ENCODE data around the gene IGDCC3.

The IGDCC3 gene

DNA sequence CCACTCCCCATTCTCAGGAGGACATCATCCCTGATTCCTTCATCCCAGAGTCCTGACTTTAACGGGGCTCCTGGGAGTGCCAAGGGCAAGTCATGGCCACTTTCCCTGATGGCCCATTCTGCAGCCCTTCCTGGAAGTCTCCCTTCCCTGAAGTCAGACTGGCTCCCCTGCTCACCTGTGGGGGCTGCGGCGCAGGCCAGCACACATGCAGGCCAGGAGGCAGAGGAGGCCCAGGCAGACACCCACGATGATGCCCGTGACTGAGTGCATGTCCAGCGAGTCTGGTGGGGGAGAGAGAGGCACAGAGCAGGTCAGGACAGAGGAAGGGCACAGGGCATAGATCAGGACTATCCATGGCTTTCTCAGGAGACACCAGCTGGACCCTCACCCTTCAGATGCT is 8.6 kb upstream of the IGDCC3 start:
- DNase-seq, result no peak

DNA sequence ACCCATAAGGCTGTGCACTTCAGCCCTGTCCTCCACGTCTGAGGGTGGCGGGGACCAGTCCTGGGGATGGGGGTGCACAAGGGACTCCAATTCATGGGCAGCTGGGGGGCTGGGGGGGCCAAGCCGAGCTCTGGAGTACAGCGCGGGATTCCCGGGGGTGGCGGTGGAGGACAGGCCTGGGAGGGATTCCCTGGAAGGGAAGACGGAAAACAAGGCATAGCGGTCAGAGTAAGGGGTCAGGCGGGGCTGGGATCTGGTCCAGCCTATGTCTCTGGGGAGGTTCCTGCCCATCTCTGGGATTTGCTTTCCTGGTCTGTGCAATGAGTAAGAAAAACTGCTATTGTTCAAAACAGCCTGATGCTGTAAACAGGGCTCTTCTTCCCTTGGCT is 8.1 kb upstream of the IGDCC3 start:
- no peak for DNase-seq

DNA sequence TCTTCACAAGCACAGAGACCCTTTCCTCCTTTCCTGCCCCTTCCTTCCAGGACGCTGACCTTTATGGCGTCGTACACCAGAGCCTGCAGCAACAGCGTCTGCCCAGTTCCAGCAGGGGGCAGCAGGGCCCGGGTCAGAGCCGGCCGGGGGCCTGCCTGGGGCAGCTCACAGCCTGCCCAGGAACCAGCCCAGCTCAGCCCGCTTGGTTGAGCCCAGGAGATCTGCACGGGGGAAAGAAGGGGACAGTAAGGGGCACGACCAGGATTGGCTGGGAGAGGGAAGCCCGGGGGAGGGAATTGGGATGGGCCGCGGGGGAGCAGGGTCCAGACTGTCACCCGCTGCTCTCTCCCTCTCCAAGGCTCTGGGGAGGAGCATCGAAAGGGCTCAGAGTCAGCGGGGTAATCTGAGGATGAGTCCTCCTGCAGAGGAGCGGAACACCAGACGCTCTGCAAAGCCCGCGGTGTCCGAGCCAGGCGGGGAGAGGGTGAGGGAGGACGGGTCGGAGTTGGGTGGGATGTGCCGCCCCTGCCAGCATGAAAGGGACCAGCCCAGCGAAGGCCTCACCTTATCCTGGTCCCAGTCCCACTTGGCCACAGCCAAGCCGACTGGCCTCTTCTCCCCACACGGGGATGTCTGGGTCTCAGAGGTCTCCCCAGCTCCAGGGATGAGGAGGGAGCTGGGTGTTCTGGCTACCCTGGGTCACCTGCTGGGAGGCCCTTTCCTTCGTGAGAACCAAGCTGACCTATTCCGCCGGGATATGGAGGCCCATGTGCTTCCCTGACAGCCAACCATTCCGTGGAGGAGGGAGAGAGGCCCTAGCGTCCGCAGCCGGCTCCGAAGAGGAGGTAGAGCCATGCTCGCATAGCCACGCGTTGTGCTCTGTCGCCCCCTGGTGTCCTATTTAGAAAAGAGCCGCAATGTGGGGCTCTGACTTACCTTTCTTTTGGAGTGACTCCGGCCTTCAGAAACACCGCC is 7.4 kb upstream of the IGDCC3 start:
- peak; percentile 63 for DNase-seq

DNA sequence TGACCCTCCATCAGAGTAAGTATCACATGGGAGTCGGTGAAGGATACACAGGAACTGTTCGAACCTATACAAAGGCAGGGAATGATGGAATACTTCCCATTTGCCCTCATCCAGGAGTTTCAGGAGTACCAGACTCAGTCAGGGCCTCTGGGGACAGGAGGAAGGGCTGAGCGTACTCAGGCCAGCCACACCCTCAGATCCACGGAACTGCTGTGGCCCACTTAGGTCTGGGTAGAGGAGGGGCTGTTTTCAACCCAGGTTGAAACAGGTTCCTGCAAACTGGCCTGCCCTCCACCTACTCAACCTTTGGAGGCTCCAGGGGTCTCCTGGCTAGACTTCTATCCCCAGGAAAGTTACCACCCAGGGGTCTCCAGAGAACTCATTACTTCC is 6.7 kb upstream of the IGDCC3 start:
- no peak for DNase-seq

DNA sequence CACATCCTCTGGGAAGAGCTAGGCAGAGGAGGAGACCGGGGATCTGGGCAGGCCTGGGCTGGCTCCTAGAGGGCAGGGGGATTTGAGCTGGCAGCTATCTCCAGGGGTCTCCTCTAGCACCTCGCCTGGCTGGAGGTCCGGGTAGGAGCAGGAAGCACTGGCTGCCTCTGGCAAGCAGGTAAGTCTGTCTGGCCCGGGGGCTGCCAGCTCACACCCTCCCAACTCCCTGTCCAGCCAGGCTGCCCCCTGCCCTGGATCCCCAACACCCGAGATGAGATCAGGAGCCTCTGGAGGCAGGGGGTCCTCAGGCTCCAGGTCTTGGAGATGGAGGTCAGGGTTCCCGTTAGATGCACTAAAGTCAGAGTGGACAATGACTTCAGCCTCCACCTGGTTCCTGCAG is 6.2 kb upstream of the IGDCC3 start:
- DNase-seq, result no peak

DNA sequence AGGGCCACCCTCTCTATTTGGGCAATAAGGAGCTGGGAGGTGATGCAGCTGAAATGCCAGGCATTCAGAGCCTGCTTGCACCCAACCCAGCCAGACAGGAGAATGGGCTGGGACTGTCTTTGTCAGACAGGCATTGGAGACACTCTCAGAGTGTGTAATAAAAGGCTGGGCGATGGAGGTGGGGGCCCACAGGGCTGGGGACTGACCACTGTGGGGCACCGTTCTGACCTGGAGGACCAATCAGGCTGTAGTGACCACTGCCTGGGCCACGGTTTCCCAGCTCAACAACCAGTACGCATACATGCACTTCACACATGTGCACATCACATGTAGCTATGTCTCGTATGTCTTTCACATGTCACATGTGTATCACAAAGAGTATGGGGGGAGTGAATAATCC is 5.7 kb upstream of the IGDCC3 start:
- DNase-seq, result no peak

DNA sequence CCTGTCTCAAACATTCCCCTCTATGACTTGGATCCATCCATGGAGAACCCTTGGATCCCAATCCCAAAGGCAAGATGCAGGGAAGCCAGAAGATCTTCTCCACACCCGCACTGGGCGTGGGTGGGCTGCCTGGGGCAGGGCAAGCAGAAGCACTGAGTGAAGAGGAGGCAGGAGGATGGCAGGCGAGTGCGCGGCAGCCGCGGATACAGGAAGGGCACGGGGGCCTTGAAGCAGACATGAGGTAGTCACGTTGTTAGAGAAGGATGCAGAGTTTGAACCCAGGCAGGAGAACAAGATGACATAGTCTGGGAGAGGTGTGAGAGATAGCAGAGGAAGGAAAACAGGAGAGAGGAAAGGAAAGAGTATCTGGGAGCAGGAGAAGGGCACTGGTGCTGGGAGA is 5.1 kb upstream of the IGDCC3 start:
- no peak for DNase-seq

DNA sequence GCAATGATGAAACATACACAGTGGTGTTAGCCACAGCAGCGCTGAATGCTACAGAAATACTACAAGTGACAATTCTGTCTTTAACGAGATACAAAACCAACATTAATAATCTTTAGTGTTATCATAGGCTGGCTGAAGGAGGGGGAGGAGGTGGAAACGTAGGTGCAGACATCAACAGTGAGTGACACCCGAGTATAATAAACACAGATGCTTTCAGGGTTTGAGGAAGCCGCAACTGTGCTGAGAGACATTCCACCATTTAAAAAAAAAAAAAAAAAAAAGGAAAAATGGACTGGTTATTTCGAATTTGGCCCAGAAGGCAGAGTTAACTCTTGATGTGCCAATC is 4.3 kb upstream of the IGDCC3 start:
- no peak for DNase-seq

DNA sequence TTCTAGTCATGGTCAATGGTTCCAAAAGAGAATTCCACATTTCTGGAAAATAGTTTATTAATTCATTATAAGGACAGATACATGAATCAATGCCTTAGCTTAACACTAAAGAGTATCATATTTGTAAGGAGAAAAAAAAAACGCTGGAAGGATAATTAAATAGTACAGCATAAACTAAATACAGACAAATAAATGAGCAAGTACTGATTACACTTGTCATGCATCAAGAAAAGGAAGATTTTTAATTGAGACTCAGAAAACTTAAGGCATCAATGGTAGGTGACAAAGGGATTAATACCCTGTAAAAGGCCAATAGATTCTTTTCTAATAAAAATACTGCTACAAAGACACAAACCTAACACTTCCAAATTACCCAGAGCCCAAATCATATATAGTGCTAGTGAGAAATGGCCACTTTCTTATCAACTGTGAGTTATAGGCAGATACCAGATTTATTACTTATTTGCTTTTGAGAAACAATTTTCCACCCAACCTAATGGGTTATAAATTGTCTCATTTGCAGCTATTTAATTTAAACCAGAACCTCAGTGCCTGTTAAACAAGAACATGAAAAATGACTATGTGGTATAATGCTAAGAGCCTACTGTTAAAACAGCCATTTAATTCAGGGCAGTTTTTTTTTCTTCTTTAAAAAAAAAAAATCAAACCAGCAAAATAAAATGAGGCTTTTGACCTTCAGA is 3.8 kb upstream of the IGDCC3 start:
- no peak for DNase-seq

DNA sequence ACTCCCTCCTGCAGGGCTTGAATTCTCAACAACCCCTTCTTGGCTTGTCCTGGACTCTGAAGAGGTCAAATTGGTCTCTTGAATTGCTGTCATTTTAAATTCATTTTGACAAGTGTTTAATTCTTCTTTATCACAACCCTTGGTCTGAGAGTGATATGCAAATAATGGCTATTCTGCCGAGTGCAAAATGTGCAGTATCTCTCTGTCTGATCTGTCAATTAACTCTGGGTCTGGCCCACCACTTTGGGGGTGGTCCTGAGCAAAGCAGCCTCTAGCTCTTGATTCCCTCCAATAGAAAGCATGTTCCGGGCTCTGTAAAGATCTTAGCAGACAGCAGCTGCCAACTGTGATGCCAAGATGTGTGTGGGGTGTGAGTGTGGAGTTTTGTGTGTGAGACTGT is 2.2 kb upstream of the IGDCC3 start:
- DNase-seq, result no peak

DNA sequence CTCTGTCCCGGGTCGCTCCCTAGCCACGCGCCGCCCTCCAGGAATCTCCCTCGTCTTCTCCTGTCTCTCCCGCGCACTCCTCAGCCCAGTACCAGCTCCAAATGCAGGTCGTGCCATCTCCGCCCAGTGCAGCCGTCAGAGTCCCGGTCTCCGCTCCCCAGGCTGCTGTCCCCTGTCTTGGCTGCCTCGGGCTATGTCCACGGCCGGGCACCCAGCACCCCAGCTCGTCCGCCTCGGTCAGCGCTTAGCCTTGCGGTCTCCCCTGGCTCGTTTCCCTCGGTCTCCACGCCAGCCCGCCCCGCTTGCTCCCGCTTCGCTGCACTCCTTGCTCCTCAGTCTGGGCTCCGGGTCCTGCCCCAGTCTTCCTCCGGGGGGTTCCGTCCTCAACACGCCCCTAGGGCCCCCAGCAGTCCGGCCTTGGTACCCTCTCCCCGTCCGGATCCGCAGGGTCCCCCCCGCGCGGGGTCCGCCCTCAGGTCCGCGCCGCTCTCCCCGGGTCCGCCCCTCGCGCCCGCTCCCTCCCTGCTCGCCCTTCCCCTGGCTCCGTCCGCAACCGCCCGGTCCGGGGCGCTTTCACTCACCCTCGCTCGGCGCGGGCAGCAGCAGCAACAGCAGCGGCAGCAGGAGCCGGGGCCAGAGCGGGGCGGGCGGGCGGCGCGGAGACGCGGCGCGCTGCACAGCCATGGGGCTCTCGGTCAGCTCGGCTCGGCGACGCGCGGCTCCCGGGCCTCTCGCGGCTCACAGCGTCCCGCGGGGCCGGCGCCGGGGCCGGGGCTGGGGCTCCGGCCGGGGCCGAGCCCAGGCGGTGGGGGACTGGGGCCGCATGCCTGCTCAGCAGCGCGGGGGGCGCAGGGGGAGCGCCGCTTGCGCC is 462 bp downstream of the IGDCC3 start:
- no peak for DNase-seq

DNA sequence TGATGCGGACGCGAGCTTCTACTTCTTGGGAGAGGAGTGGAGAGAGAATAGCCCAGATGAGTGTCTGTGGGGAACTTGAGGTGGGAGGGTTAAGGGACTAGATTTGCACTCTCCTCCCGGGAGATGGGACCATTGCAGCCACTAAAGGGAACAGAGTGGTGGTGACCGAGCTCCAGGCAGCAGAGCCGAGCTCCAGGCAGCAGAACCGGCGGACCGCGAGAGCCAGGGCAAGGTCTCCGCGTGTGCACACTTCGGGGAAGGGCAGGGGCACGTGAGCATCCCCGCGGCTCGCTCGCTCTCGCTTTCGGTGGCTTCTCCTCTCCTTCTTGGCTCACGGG is 1.1 kb downstream of the IGDCC3 start:
- no peak for DNase-seq

DNA sequence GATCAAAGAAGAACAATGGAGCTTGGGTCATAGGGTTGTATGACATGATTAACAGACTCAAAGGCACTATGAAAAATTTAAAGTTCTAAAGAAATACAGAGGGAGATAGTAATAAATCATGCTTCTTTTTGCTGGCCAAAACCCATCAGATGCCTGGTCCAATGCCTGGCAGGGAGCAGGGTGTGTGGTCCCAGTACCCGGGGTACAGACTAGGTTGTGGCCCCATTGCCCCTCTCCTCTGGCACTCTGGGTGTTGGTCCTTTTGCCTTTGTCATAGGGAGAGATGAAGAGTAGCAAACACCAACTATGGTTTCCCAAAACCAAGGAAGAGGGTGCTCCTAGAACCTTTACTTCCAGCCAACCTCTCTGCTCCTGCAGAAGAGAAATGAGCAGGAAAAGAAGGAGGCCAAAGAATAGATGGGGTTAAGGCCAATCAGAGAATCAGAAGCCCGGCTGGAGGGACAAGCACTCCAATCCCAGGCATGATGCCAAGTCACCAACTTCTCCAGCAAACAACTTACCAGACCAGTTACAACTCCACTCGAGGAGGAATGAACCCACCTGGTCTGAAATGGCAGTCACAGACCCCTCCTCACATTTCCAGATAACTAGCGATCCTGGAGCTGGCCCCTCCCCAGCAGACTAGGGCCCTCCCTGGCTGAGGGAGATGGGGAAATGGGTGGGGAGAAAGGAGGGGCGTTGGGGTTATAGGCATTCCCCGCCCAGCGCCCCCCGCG is 1.8 kb downstream of the IGDCC3 start:
- no peak for DNase-seq

DNA sequence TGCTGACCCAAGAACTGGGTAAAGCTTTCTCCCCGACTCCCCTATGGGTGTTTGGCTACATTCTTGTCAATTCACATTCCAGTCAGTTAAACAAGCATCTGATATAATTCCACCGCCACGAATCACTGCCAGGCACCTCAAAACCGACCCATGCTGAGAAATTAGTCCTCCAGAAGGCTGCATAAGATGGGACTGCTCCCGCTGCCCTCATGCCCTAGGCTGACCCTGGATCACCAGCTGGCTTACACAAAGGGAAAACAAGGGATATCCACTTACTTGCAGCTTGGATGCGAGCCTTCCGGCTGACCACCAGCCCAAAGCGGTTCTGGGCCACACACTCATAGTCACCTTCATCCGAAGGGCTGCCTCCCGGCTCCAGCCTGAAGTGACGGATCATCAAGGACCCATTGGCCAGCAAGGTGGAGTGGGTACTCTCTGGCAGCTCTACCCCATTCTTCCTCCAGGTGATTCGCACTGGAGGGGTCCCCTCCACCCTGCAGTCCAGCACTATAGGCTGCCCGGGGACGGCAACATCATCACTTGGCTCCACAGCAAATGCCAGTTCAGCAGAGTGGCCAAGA is 2.9 kb downstream of the IGDCC3 start:
- DNase-seq, result no peak

DNA sequence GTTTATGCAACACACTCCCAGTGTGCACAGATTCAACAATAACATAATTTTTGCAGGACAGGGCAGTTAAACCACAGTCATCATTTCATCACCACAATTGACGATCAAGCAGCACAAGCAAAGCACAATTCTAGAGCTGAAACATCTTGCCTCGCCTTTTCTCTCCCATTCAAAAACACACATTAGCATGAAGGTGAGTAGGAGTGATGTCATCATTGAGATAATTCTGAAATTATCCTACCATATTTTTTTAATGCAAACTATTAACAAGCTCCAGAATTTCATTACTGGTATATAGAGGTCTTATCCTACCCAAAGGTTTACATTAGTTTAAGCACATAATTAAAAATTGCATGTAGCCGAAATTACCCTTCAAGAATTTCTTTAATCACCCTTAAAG is 3.5 kb downstream of the IGDCC3 start:
- DNase-seq, result no peak

DNA sequence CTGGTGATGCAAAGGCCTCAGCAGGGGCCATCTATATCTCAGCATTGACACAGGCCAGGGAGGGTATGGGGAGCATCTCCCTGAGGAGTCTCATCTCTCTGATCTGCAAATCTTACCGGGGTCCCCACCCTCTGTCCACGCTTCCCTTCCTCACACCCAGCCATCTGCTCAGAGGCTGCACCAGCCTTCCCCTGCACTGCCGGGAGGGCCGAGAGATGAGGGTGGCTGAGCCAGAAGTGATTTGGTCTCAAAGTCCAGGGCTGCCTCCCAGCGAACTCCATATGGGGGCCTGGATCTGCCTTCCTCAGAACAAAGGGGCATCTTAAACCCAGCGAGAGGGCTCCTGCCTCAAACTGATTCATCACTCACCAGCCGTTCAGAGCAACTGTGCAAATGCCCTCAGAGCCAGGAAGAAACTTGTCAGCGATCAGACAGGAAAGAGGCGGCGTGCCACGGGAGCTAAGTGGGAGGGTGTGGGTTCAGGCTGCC is 4.6 kb downstream of the IGDCC3 start:
- DNase-seq, result no peak

DNA sequence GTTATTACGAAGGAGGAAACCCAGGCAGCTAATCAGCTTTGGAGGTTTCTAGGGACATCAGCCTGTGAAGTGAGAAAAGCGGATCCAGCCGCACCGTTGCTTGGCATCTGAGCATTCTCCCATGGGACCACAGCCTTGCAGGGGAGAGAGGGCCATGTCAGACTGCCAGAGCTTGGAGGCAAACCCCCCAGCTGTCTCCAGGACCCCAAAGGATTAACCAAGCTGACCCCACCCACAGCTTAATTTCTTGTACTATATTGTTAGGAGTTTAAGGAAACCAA is 5.1 kb downstream of the IGDCC3 start:
- DNase-seq, result no peak

DNA sequence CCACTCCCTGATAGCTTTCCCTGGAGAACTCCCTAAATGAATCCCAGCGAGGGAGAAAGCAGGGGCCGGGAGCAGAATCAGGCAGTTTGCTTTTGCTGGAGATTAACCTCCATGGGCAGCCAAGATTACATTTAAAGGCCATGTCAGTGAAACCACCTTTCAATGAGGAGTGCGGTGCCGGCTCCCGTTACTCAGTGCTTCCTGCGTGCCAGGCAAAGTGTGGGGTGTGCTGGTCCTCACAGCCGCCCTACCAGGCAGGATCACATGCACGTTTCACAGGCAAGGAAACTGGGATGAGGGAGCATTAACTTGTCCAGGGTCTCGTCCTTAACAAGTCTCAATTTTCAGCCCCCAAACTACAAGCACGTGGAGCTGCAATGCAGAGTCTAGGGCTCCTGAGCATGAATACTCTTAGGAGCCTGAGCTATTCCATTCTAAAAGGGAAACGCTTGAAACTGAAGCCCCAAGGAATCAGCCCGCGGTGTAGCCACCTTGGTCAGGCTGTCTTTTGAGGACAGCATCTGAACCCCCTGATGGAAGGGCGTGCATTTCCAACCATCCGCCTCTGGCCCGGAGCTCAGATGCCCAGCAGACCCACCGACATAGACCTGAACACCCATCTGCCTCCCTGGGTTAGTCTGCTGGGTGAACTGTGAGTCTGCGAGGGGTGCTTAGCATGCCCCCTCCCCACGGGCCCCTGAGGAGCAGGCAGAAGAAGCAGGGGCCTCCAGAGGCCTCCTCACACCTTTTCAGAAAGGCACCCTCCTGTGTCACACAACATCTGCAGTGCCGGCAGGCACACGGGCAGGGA is 5.6 kb downstream of the IGDCC3 start:
- DNase-seq, result no peak

DNA sequence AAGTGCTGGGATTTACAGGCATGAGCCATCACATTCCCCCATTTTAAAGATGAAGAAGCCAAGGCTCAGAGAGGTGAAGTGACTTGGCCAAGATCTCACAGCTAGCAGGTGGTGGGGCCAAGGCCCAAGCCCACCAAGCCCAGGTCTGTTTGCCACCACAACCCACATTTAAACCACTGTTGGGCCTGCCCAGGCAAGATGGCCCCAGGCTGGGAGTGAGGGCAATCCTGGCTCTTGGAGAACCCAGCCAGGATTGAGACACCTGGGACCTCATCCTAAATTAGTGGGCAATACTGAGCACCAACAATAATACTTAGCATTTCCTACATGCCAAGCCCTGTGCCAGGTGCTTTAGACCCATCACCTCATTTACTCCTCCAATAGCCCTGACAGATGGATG is 6.9 kb downstream of the IGDCC3 start:
- no peak for DNase-seq

DNA sequence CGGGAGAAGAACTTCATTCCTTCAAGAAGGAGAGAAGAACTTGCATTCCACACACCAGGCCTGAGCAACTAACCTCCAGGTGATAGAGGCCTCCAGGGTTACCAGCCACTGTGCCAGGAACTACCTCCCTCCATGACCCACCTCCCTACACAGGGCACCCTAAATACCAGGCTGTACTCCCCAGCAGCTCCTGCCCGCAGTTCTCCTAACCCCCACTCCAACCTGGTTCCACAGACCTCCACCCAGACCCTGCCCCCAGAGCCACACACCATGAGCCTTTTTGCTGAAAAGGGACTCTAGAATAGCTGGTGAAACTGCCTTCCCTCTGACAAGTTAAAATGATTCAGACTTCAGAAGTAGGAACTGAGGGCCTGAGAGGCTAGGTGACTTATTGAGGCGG is 8.2 kb downstream of the IGDCC3 start:
- no peak for DNase-seq

DNA sequence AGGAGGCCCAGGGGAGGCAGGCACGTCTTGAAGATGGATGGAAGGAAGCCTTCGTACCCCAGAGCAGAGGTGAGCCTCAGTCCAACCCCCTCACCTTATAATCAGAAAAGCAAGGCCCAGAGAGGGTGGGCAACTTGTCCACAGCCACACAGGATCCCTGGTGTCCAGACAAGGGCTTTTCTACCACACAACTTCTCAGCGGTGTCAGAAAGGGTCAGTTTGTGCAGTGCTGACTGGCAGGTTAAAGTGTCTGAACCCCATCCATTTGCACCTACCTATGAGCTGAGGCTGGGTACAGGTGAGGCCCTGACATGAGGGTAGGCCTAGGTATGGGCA is 8.6 kb downstream of the IGDCC3 start:
- no peak for DNase-seq
